Osteocyte (in vitro differentiated cells): ENCODE measurements around the gene REEP1. TPM values are rescaled to one million over a fixed set of nuclear protein-coding genes. Genes with fewer than 3 reads are reported as not detected.

Experiments
- DNase-seq: peaks from one replicate; pipeline ENCODE4 v3.0.0; 2021; ENCODE audit warnings: mixed read lengths; ENCODE audit not compliant: unreplicated experiment; ENCODE audit errors: extremely low spot score
- H3K27ac Mint-ChIP-seq: one replicate; pipeline ENCODE4 v1.8.0; 2021; ENCODE audit warnings: mild to moderate bottlenecking, mixed read lengths; ENCODE audit not compliant: unreplicated experiment
- H3K27me3 Mint-ChIP-seq: one replicate; pipeline ENCODE4 v1.8.0; 2021; ENCODE audit warnings: mixed read lengths; ENCODE audit not compliant: unreplicated experiment
- H3K36me3 Mint-ChIP-seq: one replicate; pipeline ENCODE4 v1.8.0; 2021; ENCODE audit warnings: mixed read lengths; ENCODE audit not compliant: unreplicated experiment
- H3K4me1 Mint-ChIP-seq: one replicate; pipeline ENCODE4 v1.8.0; 2021; ENCODE audit warnings: mixed read lengths; ENCODE audit not compliant: unreplicated experiment
- H3K4me3 Mint-ChIP-seq: one replicate; pipeline ENCODE4 v1.8.0; 2021; ENCODE audit warnings: mild to moderate bottlenecking, moderate library complexity, mixed read lengths; ENCODE audit not compliant: unreplicated experiment
- H3K9me3 Mint-ChIP-seq: one replicate; pipeline ENCODE4 v1.8.0; 2021; ENCODE audit warnings: mixed read lengths; ENCODE audit not compliant: unreplicated experiment
- total RNA-seq: library from RNA; stranded (reverse); gene quantifications from 2 replicates; pipeline ENCODE4 v1.2.1, GENCODE V29; 2021
- TF ChIP-seq, protein P1 (sequence below): fragments of 200-600 bp; sonication (generic); IDR thresholded peaks from 2 replicates; pipeline ENCODE4 v1.5.0; 2021; ENCODE audit warnings: antibody characterized with exemption, mild to moderate bottlenecking, moderate library complexity

REEP1 gene
- total RNA-seq, 1 donor from 2014 or later = not detected

DNA sequence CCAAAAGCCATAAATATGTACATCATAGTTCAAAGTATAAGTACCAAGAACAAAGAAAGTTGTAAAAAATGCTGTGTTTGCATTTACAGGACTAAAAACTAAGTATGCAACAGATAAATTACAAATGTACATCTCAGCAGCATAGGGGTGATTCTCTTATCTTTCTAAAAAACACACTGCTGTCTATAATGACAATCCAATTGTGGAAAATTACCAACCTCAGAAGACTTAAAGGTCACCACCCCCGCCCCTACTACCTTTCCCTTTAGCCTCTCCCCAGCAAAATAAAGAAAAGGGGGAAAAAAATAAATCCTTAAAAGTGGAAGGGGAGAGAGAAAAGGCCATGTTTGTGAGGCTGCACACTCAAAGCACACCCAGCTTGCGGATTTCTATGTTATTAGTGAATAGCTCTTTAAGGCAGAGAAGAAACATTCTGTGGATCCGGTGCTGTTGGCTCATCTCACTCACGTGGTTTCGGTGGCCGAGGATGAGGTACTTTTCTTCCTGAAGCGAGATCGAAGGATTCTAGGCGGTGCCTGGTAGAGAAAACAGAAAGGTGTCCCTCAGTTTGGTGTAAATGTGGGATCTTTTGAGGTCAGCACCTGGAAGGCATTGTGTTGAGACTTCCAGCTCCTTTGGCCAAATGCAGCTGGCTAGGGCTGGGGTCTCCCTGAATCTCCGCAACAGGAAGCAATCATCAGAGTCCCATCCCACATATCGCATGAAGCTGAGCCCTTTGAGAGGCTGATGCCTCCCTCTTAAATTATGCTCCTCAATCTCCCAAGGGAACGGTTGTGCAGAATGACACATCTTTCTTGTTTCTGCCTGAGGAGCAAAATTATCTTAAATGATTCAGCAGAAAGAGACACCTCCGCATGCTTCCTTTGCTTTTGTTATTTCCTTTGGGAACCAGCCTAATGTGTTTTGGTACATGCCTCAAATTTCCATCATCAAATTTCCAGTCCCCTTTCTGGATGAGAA, 120.6 kb downstream of the REEP1 start:
- peaks cover 14% of the 10 kb centered on the region for H3K36me3 Mint-ChIP-seq
- H3K9me3 Mint-ChIP-seq = no peaks in the 10 kb centered on the region
- no peak overlapping the region for H3K4me3 Mint-ChIP-seq
- TF ChIP-seq, protein P1, sequence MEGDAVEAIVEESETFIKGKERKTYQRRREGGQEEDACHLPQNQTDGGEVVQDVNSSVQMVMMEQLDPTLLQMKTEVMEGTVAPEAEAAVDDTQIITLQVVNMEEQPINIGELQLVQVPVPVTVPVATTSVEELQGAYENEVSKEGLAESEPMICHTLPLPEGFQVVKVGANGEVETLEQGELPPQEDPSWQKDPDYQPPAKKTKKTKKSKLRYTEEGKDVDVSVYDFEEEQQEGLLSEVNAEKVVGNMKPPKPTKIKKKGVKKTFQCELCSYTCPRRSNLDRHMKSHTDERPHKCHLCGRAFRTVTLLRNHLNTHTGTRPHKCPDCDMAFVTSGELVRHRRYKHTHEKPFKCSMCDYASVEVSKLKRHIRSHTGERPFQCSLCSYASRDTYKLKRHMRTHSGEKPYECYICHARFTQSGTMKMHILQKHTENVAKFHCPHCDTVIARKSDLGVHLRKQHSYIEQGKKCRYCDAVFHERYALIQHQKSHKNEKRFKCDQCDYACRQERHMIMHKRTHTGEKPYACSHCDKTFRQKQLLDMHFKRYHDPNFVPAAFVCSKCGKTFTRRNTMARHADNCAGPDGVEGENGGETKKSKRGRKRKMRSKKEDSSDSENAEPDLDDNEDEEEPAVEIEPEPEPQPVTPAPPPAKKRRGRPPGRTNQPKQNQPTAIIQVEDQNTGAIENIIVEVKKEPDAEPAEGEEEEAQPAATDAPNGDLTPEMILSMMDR = no peak
- H3K27ac Mint-ChIP-seq = peak overlapping the region; percentile 23
- no peaks in the 10 kb centered on the region for H3K27me3 Mint-ChIP-seq
- peaks cover 17% of the 10 kb centered on the region for H3K4me1 Mint-ChIP-seq
- peak; percentile 42 for DNase-seq

DNA sequence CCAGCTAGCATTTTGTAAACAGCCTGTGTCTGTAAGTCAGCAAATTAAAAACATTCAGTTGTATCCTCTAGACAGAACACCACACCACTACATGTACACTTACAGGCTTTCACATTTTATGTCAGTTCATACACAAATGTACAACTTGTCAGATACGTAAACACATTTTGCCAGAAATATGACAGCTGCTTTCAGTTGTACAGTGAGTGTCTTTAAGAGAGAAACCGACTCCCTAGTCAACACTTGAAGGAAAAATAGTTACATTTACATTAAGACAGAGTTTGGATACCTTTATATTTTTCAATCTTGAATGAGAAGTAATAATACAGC, 123.0 kb downstream of the REEP1 start:
- Mint-ChIP-seq H3K27me3 (no peaks in the 10 kb centered on the region), H3K9me3 (no peaks in the 10 kb centered on the region), H3K4me1 (peaks cover 17% of the 10 kb centered on the region), H3K36me3 (peaks cover 34% of the 10 kb centered on the region), H3K27ac (no peak overlapping the region), H3K4me3 (no peak overlapping the region)
- no peak for DNase-seq
- TF ChIP-seq, protein P1 = no peak

DNA sequence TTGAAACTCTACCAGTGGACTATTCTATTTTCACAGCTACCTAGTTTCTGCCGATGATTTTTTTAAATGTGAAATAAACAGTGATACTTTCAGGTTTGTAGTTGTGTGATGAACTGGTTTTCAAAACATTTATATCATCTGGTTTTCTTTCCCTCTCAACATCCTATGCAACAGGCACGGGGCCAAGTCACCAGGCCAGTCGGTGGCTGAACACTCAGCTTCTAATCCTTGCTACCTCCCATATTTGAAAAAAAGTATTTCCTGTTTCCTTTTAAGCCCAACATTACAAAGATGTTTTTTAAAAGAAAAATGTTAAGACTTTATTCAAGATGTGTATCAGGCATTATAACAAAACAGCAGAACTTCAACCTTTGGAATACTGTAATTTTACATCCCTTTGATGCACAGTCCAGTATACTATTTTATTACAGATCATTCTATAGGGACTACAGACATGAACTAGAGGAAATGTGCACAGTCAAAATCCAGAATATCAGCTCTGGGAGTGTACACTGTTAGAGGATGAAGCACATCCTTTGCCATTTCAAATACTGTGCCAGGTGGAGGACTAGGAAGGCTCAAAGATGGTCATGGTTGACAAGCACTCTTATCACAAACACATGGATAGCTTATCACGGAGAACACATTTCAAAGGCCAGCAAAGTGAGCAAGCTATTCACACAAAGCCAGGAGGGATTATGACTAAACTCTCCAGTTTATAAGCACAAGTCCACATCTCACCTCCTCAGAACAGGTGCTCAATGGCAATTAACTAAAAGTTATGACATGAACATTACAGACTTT, 123.5 kb downstream of the REEP1 start:
- Mint-ChIP-seq H3K4me3 (no peak overlapping the region), H3K4me1 (peaks cover 17% of the 10 kb centered on the region), H3K27ac (no peak overlapping the region), H3K36me3 (peaks cover 36% of the 10 kb centered on the region), H3K27me3 (no peaks in the 10 kb centered on the region), H3K9me3 (no peaks in the 10 kb centered on the region)
- DNase-seq = no peak
- TF ChIP-seq, protein P1 = no peak

DNA sequence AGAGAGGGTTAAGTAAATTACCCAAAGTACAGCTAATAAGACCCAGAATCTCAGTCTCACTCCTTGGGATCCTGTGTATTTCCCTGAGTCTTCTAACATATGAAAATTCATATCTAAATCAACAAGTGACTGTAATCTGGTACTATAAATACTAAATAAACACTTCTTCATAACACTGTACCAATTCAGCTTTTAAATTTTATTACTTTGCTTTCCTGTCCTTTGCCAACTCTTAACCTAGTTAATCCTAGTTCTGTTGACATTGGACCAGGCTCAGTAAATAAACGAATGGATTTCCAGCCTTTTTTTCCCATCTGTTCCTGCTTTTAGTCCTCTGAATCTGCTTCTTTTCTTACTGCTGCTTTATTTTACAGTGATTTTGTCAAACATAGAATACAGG, 124.4 kb downstream of the REEP1 start:
- peaks cover 17% of the 10 kb centered on the region for H3K4me1 Mint-ChIP-seq
- peaks cover 41% of the 10 kb centered on the region for H3K36me3 Mint-ChIP-seq
- H3K27me3 Mint-ChIP-seq = no peaks in the 10 kb centered on the region
- no peak overlapping the region for H3K27ac Mint-ChIP-seq
- no peaks in the 10 kb centered on the region for H3K9me3 Mint-ChIP-seq
- H3K4me3 Mint-ChIP-seq = no peak overlapping the region
- DNase-seq = no peak
- TF ChIP-seq, protein P1 = no peak

DNA sequence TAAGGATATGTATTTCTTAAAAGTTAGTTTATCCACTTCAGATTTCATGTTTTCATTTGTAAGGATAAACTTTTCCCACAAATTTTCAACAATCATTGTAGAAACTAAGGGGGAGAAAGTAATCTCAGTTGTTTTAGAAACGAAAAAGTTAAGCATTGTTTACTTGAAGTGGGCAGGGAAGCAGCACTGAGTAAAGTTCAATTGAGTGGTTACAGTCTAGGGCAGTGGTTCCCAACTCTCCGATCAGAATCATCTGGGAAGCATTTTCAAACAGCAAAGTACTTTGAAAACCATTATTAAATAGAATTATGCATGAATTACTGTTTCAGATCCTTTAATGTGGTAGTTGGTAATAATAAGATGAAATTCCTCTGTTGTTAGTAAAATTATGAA, 125.6 kb downstream of the REEP1 start:
- DNase-seq = no peak
- Mint-ChIP-seq H3K9me3 (no peaks in the 10 kb centered on the region), H3K27me3 (no peaks in the 10 kb centered on the region), H3K36me3 (peaks cover 48% of the 10 kb centered on the region), H3K4me3 (no peak overlapping the region), H3K27ac (no peak overlapping the region), H3K4me1 (peaks cover 7% of the 10 kb centered on the region)
- TF ChIP-seq, protein P1 = no peak
